ENCODE results near the gene CNIH3. TPM values are rescaled to one million over a fixed set of nuclear protein-coding genes. Genes with fewer than 3 reads are reported as not detected.

The CNIH3 gene
- total RNA-seq, 1 donor = 3.6 TPM

GRCh38 chr1:224739303-224739996, 123.3 kb downstream of the CNIH3 start:
- no peak overlapping the region for H3K27ac ChIP-seq (ENCODE audit: low read depth, low read length)
- no peaks in the 10 kb centered on the region for H3K36me3 ChIP-seq (ENCODE audit: insufficient read depth, low read length)
- H3K9me3 ChIP-seq (ENCODE audit: low read depth, low read length) = no peaks in the 10 kb centered on the region
- DNase-seq (ENCODE audit: insufficient read length, low spot score, missing footprints) = no peak
- no peak overlapping the region for H2AFZ ChIP-seq (ENCODE audit: low read length)
- H4K20me1 ChIP-seq (ENCODE audit: insufficient read depth, low read length) = no peaks in the 10 kb centered on the region
- peaks cover 20% of the 10 kb centered on the region for H3K4me1 ChIP-seq (ENCODE audit: insufficient read depth, low read length)
- H3K27me3 ChIP-seq (ENCODE audit: insufficient read depth, low read length) = no peaks in the 10 kb centered on the region
- H3K4me2 ChIP-seq (ENCODE audit: insufficient read depth, low read length) = no peak overlapping the region
- H3K79me2 ChIP-seq (ENCODE audit: insufficient read depth, low read length) = no peaks in the 10 kb centered on the region
- no peak for TF ChIP-seq CTCF (IDR thresholded peaks at IDR 0.05; ENCODE audit: extremely low read depth, low read depth, low read length)
- no peak overlapping the region for H3K4me3 ChIP-seq (ENCODE audit: insufficient read depth, low read length)

- no peaks in the 10 kb centered on the region for H3K79me2 ChIP-seq (ENCODE audit: insufficient read depth, low read length)
- H4K20me1 ChIP-seq (ENCODE audit: insufficient read depth, low read length) = no peaks in the 10 kb centered on the region
- no peak for DNase-seq (ENCODE audit: insufficient read length, low spot score, missing footprints)
- no peaks in the 10 kb centered on the region for H3K9me3 ChIP-seq (ENCODE audit: low read depth, low read length)
- H2AFZ ChIP-seq (ENCODE audit: low read length) = no peak overlapping the region
- H3K27ac ChIP-seq (ENCODE audit: low read depth, low read length) = no peak overlapping the region
- no peak overlapping the region for H3K4me2 ChIP-seq (ENCODE audit: insufficient read depth, low read length)
- no peaks in the 10 kb centered on the region for H3K36me3 ChIP-seq (ENCODE audit: insufficient read depth, low read length)
- H3K4me3 ChIP-seq (ENCODE audit: insufficient read depth, low read length) = no peak overlapping the region
- no peak for TF ChIP-seq CTCF (IDR thresholded peaks at IDR 0.05; ENCODE audit: extremely low read depth, low read depth, low read length)
- H3K27me3 ChIP-seq (ENCODE audit: insufficient read depth, low read length) = no peaks in the 10 kb centered on the region
- peaks cover 20% of the 10 kb centered on the region for H3K4me1 ChIP-seq (ENCODE audit: insufficient read depth, low read length)
These were observed 124.0 kb downstream of the CNIH3 start for GRCh38 chr1:224739997-224740684.

GRCh38 chr1:224740685-224741052, 124.6 kb downstream of the CNIH3 start:
- no peak overlapping the region for H2AFZ ChIP-seq (ENCODE audit: low read length)
- H4K20me1 ChIP-seq (ENCODE audit: insufficient read depth, low read length) = no peaks in the 10 kb centered on the region
- H3K9me3 ChIP-seq (ENCODE audit: low read depth, low read length) = no peaks in the 10 kb centered on the region
- no peak for TF ChIP-seq CTCF (IDR thresholded peaks at IDR 0.05; ENCODE audit: extremely low read depth, low read depth, low read length)
- H3K4me2 ChIP-seq (ENCODE audit: insufficient read depth, low read length) = no peak overlapping the region
- no peak for DNase-seq (ENCODE audit: insufficient read length, low spot score, missing footprints)
- H3K27me3 ChIP-seq (ENCODE audit: insufficient read depth, low read length) = no peaks in the 10 kb centered on the region
- no peak overlapping the region for H3K4me3 ChIP-seq (ENCODE audit: insufficient read depth, low read length)
- H3K27ac ChIP-seq (ENCODE audit: low read depth, low read length) = no peak overlapping the region
- H3K36me3 ChIP-seq (ENCODE audit: insufficient read depth, low read length) = no peaks in the 10 kb centered on the region
- no peaks in the 10 kb centered on the region for H3K79me2 ChIP-seq (ENCODE audit: insufficient read depth, low read length)
- peaks cover 20% of the 10 kb centered on the region for H3K4me1 ChIP-seq (ENCODE audit: insufficient read depth, low read length)

GRCh38 chr1:224742349-224742748, 126.2 kb downstream of the CNIH3 start:
- no peak for DNase-seq (ENCODE audit: insufficient read length, low spot score, missing footprints)
- H2AFZ ChIP-seq (ENCODE audit: low read length) = no peak overlapping the region
- H3K4me1 ChIP-seq (ENCODE audit: insufficient read depth, low read length) = peaks cover 12% of the 10 kb centered on the region
- no peaks in the 10 kb centered on the region for H4K20me1 ChIP-seq (ENCODE audit: insufficient read depth, low read length)
- H3K4me2 ChIP-seq (ENCODE audit: insufficient read depth, low read length) = no peak overlapping the region
- no peaks in the 10 kb centered on the region for H3K79me2 ChIP-seq (ENCODE audit: insufficient read depth, low read length)
- no peak for TF ChIP-seq CTCF (IDR thresholded peaks at IDR 0.05; ENCODE audit: extremely low read depth, low read depth, low read length)
- H3K36me3 ChIP-seq (ENCODE audit: insufficient read depth, low read length) = no peaks in the 10 kb centered on the region
- no peak overlapping the region for H3K27ac ChIP-seq (ENCODE audit: low read depth, low read length)
- no peaks in the 10 kb centered on the region for H3K27me3 ChIP-seq (ENCODE audit: insufficient read depth, low read length)
- no peak overlapping the region for H3K4me3 ChIP-seq (ENCODE audit: insufficient read depth, low read length)
- no peaks in the 10 kb centered on the region for H3K9me3 ChIP-seq (ENCODE audit: low read depth, low read length)
